Liver (tissue), 9 donors: Measurements from ENCODE around the gene SHB. TPM values are rescaled to one million over a fixed set of nuclear protein-coding genes. Genes with fewer than 3 reads are reported as not detected.

Source experiments
- DNase-seq: peaks from one replicate; pipeline ENCODE4 v3.0.0-alpha.2; 2017; ENCODE audit warnings: low spot score
- H3K27ac ChIP-seq, 2 donors: one replicate each; pipeline ENCODE4 v1.7.0; 2013; ENCODE audit warnings: inconsistent platforms in 2 of 2, low read length in 2 of 2, control low read depth in 1 of 2, low read depth in 1 of 2, mild to moderate bottlenecking in 1 of 2
- H3K27me3 ChIP-seq, 4 donors: one replicate each; pipeline versions ENCODE4 v1.6.1 to v1.7.0; 2013; ENCODE audit warnings: low read length in 3 of 4, inconsistent platforms in 1 of 4, mild to moderate bottlenecking in 1 of 4, moderate library complexity in 1 of 4; ENCODE audit not compliant: control insufficient read depth in 4 of 4, insufficient read depth in 4 of 4
- H3K36me3 ChIP-seq, 4 donors: one replicate each; pipeline versions ENCODE4 v1.6.1 to v1.7.0; 2013; ENCODE audit warnings: low read length in 3 of 4, mild to moderate bottlenecking in 3 of 4, low read depth in 1 of 4, moderate library complexity in 1 of 4; ENCODE audit not compliant: control insufficient read depth in 4 of 4, insufficient read depth in 3 of 4
- H3K4me1 ChIP-seq, 4 donors: one replicate each; pipeline versions ENCODE4 v1.6.1 to v1.7.0; 2013; ENCODE audit warnings: low read length in 3 of 4, mild to moderate bottlenecking in 3 of 4, moderate library complexity in 1 of 4; ENCODE audit not compliant: control insufficient read depth in 4 of 4, insufficient read depth in 4 of 4
- H3K4me3 ChIP-seq, 3 donors: one replicate each; pipeline versions ENCODE4 v1.6.1 to v1.7.0; 2013; ENCODE audit warnings: low read length in 3 of 3, control low read depth in 1 of 3, low read depth in 1 of 3, mild to moderate bottlenecking in 1 of 3
- H3K9ac ChIP-seq, 2 donors: one replicate each; pipeline ENCODE4 v1.7.0; 2013; ENCODE audit warnings: low read length in 2 of 2, mild to moderate bottlenecking in 2 of 2, moderate library complexity in 2 of 2, control low read depth in 1 of 2, low read depth in 1 of 2
- H3K9me3 ChIP-seq, 4 donors: one replicate each; pipeline versions ENCODE4 v1.6.1 to v1.7.0; 2013; ENCODE audit warnings: low read length in 3 of 4; ENCODE audit not compliant: control insufficient read depth in 4 of 4
- ATF3 ChIP-seq: IDR thresholded peaks from 2 replicates; pipeline ENCODE4 v1.6.1; 2016; ENCODE audit warnings: antibody characterized with exemption
- EGR1 ChIP-seq, 2 donors: IDR thresholded peaks; 2 replicates each; pipeline ENCODE4 v1.6.1; 2016 to 2018; ENCODE audit warnings: antibody characterized with exemption in 2 of 2, low read depth in 2 of 2
- FOXA1 ChIP-seq: IDR thresholded peaks from 2 replicates; pipeline ENCODE4 v1.6.1; 2016; ENCODE audit warnings: antibody characterized with exemption
- FOXA2 ChIP-seq: IDR thresholded peaks from 2 replicates; pipeline ENCODE4 v1.6.1; 2016; ENCODE audit warnings: antibody characterized with exemption
- GABPA ChIP-seq, 2 donors: IDR thresholded peaks in 1 of 2; conservative IDR thresholded peaks in 1 of 2; 2 replicates each; pipeline ENCODE4 v1.6.1; 2016; ENCODE audit warnings: antibody characterized with exemption in 2 of 2, mild to moderate bottlenecking in 1 of 2, moderate library complexity in 1 of 2
- HNF4A ChIP-seq, 2 donors: conservative IDR thresholded peaks; 2 replicates each; pipeline ENCODE4 v1.6.1; 2016; ENCODE audit warnings: antibody characterized with exemption in 2 of 2, mild to moderate bottlenecking in 2 of 2
- HNF4G ChIP-seq: IDR thresholded peaks from 2 replicates; pipeline ENCODE4 v1.6.1; 2016; ENCODE audit warnings: antibody characterized with exemption
- NR2F2 ChIP-seq: IDR thresholded peaks from 2 replicates; pipeline ENCODE4 v1.6.1; 2016; ENCODE audit warnings: antibody characterized with exemption
- RAD21 ChIP-seq, 2 donors: IDR thresholded peaks; 2 replicates each; pipeline ENCODE4 v1.6.1; 2016; ENCODE audit warnings: antibody characterized with exemption in 2 of 2, mild to moderate bottlenecking in 2 of 2
- RXRA ChIP-seq, 2 donors: IDR thresholded peaks; 2 replicates each; pipeline ENCODE4 v1.6.1; 2017 to 2018; ENCODE audit warnings: antibody characterized with exemption in 2 of 2, mild to moderate bottlenecking in 1 of 2
- TAF1 ChIP-seq: conservative IDR thresholded peaks from 2 replicates; pipeline ENCODE4 v1.6.1; 2016; ENCODE audit warnings: antibody characterized with exemption, mild to moderate bottlenecking
- YY1 ChIP-seq: IDR thresholded peaks from 2 replicates; pipeline ENCODE4 v1.6.1; 2016; ENCODE audit warnings: antibody characterized with exemption, mild to moderate bottlenecking
- WGBS: extraction: QIAGEN DNeasy Blood & Tissue Kit; methylation state at CpG from one replicate; pipeline ENCODE4 v1.1.7; 2013; 5-methylcytosine and 5-hydroxymethylcytosine counted together
- polyA plus RNA-seq, 2 donors: library from polyadenylated mRNA; stranded (reverse) in 1 of 2; unstranded in 1 of 2; fragments of 200-250 nt in 1 of 2; fragments of >200 nt in 1 of 2; fragmentation: Nextera tagmentation in 1 of 2; extraction: Ambion mirVana in 1 of 2; gene quantifications; one replicate each; pipeline versions ENCODE4 v1.2.1 to v1.2.3, GENCODE V29; 2013 to 2015
- total RNA-seq, 2 donors: library from RNA; depleted of rRNA; stranded (reverse); fragments of >200 nt; gene quantifications; one replicate each; pipeline ENCODE4 v1.2.3, GENCODE V29; 2014
- TF ChIP-seq, protein P1 (sequence below): IDR thresholded peaks from 2 replicates; pipeline ENCODE4 v1.6.1; 2016; ENCODE audit warnings: antibody characterized with exemption
- TF ChIP-seq, protein P2 (sequence below): fragments of 150-350 bp; IDR thresholded peaks from 2 replicates; pipeline ENCODE4 v1.5.1; 2017; ENCODE audit warnings: improper control_type of control experiment, low read depth, low read length; ENCODE audit not compliant: missing input control
- TF ChIP-seq, protein P3 (sequence below): IDR thresholded peaks from 2 replicates; pipeline ENCODE4 v1.6.1; 2016; ENCODE audit warnings: antibody characterized with exemption, mild to moderate bottlenecking
- TF ChIP-seq, protein P4 (sequence below): IDR thresholded peaks from 2 replicates; pipeline ENCODE4 v1.6.1; 2016; ENCODE audit warnings: antibody characterized with exemption
- donor health status: healthy.
- donor health status: healthy.
- donor health status: healthy.
- donor health status: healthy.
- donor health status: healthy.

The SHB gene
- total and polyA plus RNA-seq, 4 donors = 3.4 to 17.3 (median 7.0) TPM

- TF ChIP-seq, protein P1, sequence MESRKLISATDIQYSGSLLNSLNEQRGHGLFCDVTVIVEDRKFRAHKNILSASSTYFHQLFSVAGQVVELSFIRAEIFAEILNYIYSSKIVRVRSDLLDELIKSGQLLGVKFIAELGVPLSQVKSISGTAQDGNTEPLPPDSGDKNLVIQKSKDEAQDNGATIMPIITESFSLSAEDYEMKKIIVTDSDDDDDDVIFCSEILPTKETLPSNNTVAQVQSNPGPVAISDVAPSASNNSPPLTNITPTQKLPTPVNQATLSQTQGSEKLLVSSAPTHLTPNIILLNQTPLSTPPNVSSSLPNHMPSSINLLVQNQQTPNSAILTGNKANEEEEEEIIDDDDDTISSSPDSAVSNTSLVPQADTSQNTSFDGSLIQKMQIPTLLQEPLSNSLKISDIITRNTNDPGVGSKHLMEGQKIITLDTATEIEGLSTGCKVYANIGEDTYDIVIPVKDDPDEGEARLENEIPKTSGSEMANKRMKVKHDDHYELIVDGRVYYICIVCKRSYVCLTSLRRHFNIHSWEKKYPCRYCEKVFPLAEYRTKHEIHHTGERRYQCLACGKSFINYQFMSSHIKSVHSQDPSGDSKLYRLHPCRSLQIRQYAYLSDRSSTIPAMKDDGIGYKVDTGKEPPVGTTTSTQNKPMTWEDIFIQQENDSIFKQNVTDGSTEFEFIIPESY = no peak
- TF ChIP-seq FOXA2 (no peak), HNF4G (no peak), EGR1 (IDR thresholded peaks at IDR 0.05; ENCODE audit: low read depth in 2 of 2) (no peak), FOXA1 (no peak), ATF3 (no peak), RAD21 (IDR thresholded peaks at IDR 0.05) (no peak), YY1 (no peak), GABPA (IDR thresholded peaks at IDR 0.05 in 1 of 2, conservative IDR thresholded peaks at IDR 0.05 in 1 of 2) (no peak), TAF1 (no peak), RXRA (IDR thresholded peaks at IDR 0.05) (no peak), HNF4A (conservative IDR thresholded peaks at IDR 0.05) (no peak), NR2F2 (no peak)
- TF ChIP-seq, protein P2, sequence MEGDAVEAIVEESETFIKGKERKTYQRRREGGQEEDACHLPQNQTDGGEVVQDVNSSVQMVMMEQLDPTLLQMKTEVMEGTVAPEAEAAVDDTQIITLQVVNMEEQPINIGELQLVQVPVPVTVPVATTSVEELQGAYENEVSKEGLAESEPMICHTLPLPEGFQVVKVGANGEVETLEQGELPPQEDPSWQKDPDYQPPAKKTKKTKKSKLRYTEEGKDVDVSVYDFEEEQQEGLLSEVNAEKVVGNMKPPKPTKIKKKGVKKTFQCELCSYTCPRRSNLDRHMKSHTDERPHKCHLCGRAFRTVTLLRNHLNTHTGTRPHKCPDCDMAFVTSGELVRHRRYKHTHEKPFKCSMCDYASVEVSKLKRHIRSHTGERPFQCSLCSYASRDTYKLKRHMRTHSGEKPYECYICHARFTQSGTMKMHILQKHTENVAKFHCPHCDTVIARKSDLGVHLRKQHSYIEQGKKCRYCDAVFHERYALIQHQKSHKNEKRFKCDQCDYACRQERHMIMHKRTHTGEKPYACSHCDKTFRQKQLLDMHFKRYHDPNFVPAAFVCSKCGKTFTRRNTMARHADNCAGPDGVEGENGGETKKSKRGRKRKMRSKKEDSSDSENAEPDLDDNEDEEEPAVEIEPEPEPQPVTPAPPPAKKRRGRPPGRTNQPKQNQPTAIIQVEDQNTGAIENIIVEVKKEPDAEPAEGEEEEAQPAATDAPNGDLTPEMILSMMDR = no peak
- TF ChIP-seq, protein P3, sequence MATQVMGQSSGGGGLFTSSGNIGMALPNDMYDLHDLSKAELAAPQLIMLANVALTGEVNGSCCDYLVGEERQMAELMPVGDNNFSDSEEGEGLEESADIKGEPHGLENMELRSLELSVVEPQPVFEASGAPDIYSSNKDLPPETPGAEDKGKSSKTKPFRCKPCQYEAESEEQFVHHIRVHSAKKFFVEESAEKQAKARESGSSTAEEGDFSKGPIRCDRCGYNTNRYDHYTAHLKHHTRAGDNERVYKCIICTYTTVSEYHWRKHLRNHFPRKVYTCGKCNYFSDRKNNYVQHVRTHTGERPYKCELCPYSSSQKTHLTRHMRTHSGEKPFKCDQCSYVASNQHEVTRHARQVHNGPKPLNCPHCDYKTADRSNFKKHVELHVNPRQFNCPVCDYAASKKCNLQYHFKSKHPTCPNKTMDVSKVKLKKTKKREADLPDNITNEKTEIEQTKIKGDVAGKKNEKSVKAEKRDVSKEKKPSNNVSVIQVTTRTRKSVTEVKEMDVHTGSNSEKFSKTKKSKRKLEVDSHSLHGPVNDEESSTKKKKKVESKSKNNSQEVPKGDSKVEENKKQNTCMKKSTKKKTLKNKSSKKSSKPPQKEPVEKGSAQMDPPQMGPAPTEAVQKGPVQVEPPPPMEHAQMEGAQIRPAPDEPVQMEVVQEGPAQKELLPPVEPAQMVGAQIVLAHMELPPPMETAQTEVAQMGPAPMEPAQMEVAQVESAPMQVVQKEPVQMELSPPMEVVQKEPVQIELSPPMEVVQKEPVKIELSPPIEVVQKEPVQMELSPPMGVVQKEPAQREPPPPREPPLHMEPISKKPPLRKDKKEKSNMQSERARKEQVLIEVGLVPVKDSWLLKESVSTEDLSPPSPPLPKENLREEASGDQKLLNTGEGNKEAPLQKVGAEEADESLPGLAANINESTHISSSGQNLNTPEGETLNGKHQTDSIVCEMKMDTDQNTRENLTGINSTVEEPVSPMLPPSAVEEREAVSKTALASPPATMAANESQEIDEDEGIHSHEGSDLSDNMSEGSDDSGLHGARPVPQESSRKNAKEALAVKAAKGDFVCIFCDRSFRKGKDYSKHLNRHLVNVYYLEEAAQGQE = no peak
- TF ChIP-seq, protein P4, sequence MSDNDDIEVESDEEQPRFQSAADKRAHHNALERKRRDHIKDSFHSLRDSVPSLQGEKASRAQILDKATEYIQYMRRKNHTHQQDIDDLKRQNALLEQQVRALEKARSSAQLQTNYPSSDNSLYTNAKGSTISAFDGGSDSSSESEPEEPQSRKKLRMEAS = no peak
- 92% methylated on average over 15 of the region's 15 CpGs for WGBS
- no peak for DNase-seq
Measured at GRCh38 chr9:37925786-37926736, 143.0 kb downstream of the SHB start.

More at GRCh38 chr9:37925786-37926736, 143.0 kb downstream of the SHB start:
- no peak overlapping the region for H3K9ac ChIP-seq
- H3K4me1 ChIP-seq = peaks cover 4 to 17% (median 15%) of the 10 kb centered on the region in 4 donors
- no peaks in the 10 kb centered on the region for H3K27me3 ChIP-seq
- H3K27ac ChIP-seq = no peak overlapping the region
- H3K4me3 ChIP-seq = no peak overlapping the region
- H3K36me3 ChIP-seq = peaks cover 3 to 20% (median 5%) of the 10 kb centered on the region in 4 donors
- no peaks in the 10 kb centered on the region for H3K9me3 ChIP-seq
